ENCODE results near the gene C9. TPM values are rescaled to one million over a fixed set of nuclear protein-coding genes. Genes with fewer than 3 reads are reported as not detected.

Gene C9
- total and polyA plus RNA-seq, 4 donors: 128 to 3,238 (median 748) TPM

DNA sequence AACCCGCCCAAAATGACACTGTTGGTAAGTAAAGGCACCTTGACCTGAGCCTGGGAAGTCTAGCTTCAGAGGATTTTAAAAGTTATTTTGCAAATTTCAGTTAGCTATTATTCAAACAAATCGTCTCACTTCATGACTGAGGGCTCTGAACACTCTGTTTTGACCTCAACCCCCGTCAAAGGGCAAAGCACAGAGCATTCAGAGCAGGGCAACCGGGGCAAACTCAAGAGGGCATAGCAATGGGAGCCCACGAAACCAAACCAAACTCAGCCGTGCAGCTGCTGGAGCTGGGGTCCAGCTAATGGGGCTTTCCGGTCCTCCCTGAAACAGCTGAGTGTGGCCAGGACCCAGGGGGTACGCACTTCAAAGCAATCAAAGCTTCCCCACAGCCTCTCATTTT, 1.6 kb downstream of the C9 start:
- no peaks in the 10 kb centered on the region for H3K27me3 ChIP-seq (ENCODE audit: control insufficient read depth in 4 of 4, insufficient read depth in 4 of 4, low read length in 3 of 4)

DNA sequence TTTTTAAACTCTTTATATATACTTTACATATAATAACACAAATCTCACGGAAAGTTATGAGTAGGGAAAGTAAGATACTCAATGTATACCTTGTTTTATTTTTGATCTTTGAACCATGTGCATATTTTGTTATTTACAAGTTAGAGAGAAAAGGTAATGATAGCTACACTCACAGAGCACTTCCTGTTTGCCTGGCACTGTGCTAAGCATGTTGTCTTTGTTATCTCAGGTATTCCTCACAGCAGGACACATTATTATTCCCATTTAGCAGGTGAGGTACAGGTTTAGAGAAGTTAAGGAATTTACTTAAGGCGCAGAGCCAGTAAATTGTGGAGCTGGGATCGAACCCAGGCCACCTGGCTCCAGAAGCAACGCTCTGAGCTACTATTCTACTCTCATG, 3.0 kb downstream of the C9 start:
- DNase-seq (ENCODE audit: low spot score): no peak
- H3K9ac ChIP-seq (ENCODE audit: low read depth in 1 of 2, low read length in 2 of 2): no peak overlapping the region
- peaks cover 8 to 45% (median 20%) of the 10 kb centered on the region in 4 donors for H3K4me1 ChIP-seq (ENCODE audit: control insufficient read depth in 4 of 4, insufficient read depth in 4 of 4, low read length in 3 of 4)
- TF ChIP-seq, protein P1, sequence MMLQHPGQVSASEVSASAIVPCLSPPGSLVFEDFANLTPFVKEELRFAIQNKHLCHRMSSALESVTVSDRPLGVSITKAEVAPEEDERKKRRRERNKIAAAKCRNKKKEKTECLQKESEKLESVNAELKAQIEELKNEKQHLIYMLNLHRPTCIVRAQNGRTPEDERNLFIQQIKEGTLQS (IDR thresholded peaks at IDR 0.05): no peak
- peak; percentile 38 for TF ChIP-seq TAF1 (conservative IDR thresholded peaks at IDR 0.05)
- WGBS: 67% methylated on average over 4 of the region's 4 CpGs
- no peaks in the 10 kb centered on the region for H3K27me3 ChIP-seq (ENCODE audit: control insufficient read depth in 4 of 4, insufficient read depth in 4 of 4, low read length in 3 of 4)
- H3K27ac ChIP-seq (ENCODE audit: low read depth in 1 of 2, low read length in 2 of 2): peak overlapping the region; percentile 33 to 90
- peak overlapping the region; percentile 60 to 85 (median 77) for H3K4me3 ChIP-seq (ENCODE audit: low read depth in 1 of 3, low read length in 3 of 3)
- no peaks in the 10 kb centered on the region for H3K9me3 ChIP-seq (ENCODE audit: control insufficient read depth in 4 of 4, low read length in 3 of 4)
- H3K36me3 ChIP-seq (ENCODE audit: control insufficient read depth in 4 of 4, insufficient read depth in 3 of 4, low read depth in 1 of 4, low read length in 3 of 4): peaks cover 1 to 17% (median 10%) of the 10 kb centered on the region in 4 donors

More for the DNA sequence above, 1.6 kb downstream of the C9 start:
- H3K27ac ChIP-seq (ENCODE audit: low read depth in 1 of 2, low read length in 2 of 2): peak overlapping the region; percentile 81 to 90
- peak overlapping the region; percentile 60 to 85 (median 77) for H3K4me3 ChIP-seq (ENCODE audit: low read depth in 1 of 3, low read length in 3 of 3)
- no peak for DNase-seq (ENCODE audit: low spot score)
- TF ChIP-seq RXRA (IDR thresholded peaks at IDR 0.05) (peak; percentile 60 to 69), YY1 (IDR thresholded peaks at IDR 0.05) (no peak), HNF4A (conservative IDR thresholded peaks at IDR 0.05) (peak; percentile 67 to 69), SP1 (IDR thresholded peaks at IDR 0.05) (peak; percentile 23), HNF4G (IDR thresholded peaks at IDR 0.05) (no peak), RAD21 (IDR thresholded peaks at IDR 0.05) (peak in 1 of 2 donors; percentile 11)
- no peaks in the 10 kb centered on the region for H3K9me3 ChIP-seq (ENCODE audit: control insufficient read depth in 4 of 4, low read length in 3 of 4)
- peaks cover 6 to 33% (median 15%) of the 10 kb centered on the region in 4 donors for H3K4me1 ChIP-seq (ENCODE audit: control insufficient read depth in 4 of 4, insufficient read depth in 4 of 4, low read length in 3 of 4)
- WGBS: 39% methylated on average over 8 of the region's 8 CpGs
- H3K36me3 ChIP-seq (ENCODE audit: control insufficient read depth in 4 of 4, insufficient read depth in 3 of 4, low read depth in 1 of 4, low read length in 3 of 4): peaks cover 1 to 11% (median 6%) of the 10 kb centered on the region in 4 donors
- peak overlapping the region; percentile 73 to 98 for H3K9ac ChIP-seq (ENCODE audit: low read depth in 1 of 2, low read length in 2 of 2)

DNA sequence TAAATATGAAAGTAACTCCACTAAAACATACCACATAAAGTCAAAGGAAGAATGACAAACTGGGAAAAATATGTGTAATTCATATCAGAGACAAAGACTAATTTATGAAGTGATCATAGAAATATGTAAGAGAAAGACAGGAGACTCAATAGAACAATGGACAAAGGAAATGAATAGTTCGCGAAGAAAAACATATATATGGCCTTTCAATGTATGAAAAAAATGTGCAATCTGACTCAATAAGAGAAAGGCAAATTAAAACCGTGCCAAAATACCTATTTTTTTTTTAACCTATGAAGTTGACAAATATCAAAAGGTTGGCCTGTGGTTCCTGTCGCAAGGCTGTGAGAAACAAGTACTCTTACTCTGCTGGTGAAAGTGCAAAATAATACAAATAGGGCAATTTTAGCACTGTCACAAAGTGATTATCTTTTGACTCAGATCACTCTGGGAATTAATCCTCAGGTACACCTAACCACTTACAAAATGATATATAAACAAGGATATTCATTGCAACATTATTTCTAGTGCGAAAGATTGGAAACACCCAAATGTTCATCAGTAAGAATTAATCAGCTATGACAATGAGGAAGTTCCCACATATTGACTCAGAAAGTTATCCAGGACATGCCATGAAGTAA, 3.7 kb downstream of the C9 start:
- Histone ChIP-seq H3K9ac (ENCODE audit: low read depth in 1 of 2, low read length in 2 of 2) (peak overlapping the region in 1 of 2 donors; percentile 8), H3K27me3 (ENCODE audit: control insufficient read depth in 4 of 4, insufficient read depth in 4 of 4, low read length in 3 of 4) (no peaks in the 10 kb centered on the region), H3K4me1 (ENCODE audit: control insufficient read depth in 4 of 4, insufficient read depth in 4 of 4, low read length in 3 of 4) (peaks cover 9 to 48% (median 20%) of the 10 kb centered on the region in 4 donors), H3K9me3 (ENCODE audit: control insufficient read depth in 4 of 4, low read length in 3 of 4) (no peaks in the 10 kb centered on the region), H3K36me3 (ENCODE audit: control insufficient read depth in 4 of 4, insufficient read depth in 3 of 4, low read depth in 1 of 4, low read length in 3 of 4) (peaks cover 1 to 17% (median 10%) of the 10 kb centered on the region in 4 donors), H3K27ac (ENCODE audit: low read depth in 1 of 2, low read length in 2 of 2) (peak overlapping the region; percentile 9 to 49), H3K4me3 (ENCODE audit: low read depth in 1 of 3, low read length in 3 of 3) (peak overlapping the region; percentile 60 to 85 (median 61))
- DNase-seq (ENCODE audit: low spot score): no peak
- 49% methylated on average over 5 of the region's 5 CpGs for WGBS
- TF ChIP-seq HNF4A (conservative IDR thresholded peaks at IDR 0.05) (peak; percentile 22 to 41), TAF1 (conservative IDR thresholded peaks at IDR 0.05) (no peak), SP1 (IDR thresholded peaks at IDR 0.05) (peak; percentile 15), FOXA2 (IDR thresholded peaks at IDR 0.05) (no peak), RXRA (IDR thresholded peaks at IDR 0.05) (peak in 1 of 2 donors; percentile 20), HNF4G (IDR thresholded peaks at IDR 0.05) (no peak)
- TF ChIP-seq, protein P2, sequence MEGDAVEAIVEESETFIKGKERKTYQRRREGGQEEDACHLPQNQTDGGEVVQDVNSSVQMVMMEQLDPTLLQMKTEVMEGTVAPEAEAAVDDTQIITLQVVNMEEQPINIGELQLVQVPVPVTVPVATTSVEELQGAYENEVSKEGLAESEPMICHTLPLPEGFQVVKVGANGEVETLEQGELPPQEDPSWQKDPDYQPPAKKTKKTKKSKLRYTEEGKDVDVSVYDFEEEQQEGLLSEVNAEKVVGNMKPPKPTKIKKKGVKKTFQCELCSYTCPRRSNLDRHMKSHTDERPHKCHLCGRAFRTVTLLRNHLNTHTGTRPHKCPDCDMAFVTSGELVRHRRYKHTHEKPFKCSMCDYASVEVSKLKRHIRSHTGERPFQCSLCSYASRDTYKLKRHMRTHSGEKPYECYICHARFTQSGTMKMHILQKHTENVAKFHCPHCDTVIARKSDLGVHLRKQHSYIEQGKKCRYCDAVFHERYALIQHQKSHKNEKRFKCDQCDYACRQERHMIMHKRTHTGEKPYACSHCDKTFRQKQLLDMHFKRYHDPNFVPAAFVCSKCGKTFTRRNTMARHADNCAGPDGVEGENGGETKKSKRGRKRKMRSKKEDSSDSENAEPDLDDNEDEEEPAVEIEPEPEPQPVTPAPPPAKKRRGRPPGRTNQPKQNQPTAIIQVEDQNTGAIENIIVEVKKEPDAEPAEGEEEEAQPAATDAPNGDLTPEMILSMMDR (IDR thresholded peaks at IDR 0.05; ENCODE audit: low read depth, low read length, missing input control): no peak
- TF ChIP-seq, protein P3, sequence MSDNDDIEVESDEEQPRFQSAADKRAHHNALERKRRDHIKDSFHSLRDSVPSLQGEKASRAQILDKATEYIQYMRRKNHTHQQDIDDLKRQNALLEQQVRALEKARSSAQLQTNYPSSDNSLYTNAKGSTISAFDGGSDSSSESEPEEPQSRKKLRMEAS (IDR thresholded peaks at IDR 0.05): no peak

Measured in liver (tissue), 9 donors.